Adrenal gland (tissue), 12 donors: ENCODE measurements around the gene VAC14. TPM values are rescaled to one million over a fixed set of nuclear protein-coding genes. Genes with fewer than 3 reads are reported as not detected.
A peak's percentile ranks its signal among the peaks of the same experiment; 100 is the strongest.
"Not testable (repeated sequence)": the region's sequence is repeated elsewhere in the genome, so short reads cannot be mapped to it uniquely, and the experiment has no call there.

ENCODE experiments used
- DNase-seq, 7 donors: peaks; one replicate each; pipeline ENCODE4 v3.0.0-alpha.2; 2019 to 2020
- H3K27ac ChIP-seq, 5 donors: fragments of 200-600 bp; sonication (generic) in 4 of 5; 1 replicate in 3 of 5; 2 replicates in 2 of 5; pipeline versions ENCODE4 v1.5.1 to v1.8.0; 2016 to 2020; ENCODE audit warnings: mild to moderate bottlenecking in 1 of 5
- H3K27me3 ChIP-seq: fragments of 200-600 bp; 2 replicates; pipeline ENCODE4 v1.8.0; 2021
- H3K36me3 ChIP-seq, 2 donors: fragments of 200-600 bp; replicated peaks in 1 of 2; 1 replicate in 1 of 2; 2 replicates in 1 of 2; pipeline versions ENCODE4 v1.5.1 to v1.8.0; 2018 to 2022
- H3K4me1 ChIP-seq, 2 donors: fragments of 200-600 bp; replicated peaks in 1 of 2; 1 replicate in 1 of 2; 2 replicates in 1 of 2; pipeline versions ENCODE4 v1.5.1 to v1.8.0; 2018 to 2021
- H3K4me3 ChIP-seq, 4 donors: fragments of 200-600 bp; sonication (generic) in 3 of 4; one replicate each; pipeline ENCODE4 v1.5.1; 2016 to 2018
- H3K9me3 ChIP-seq, 3 donors: fragments of 200-600 bp; sonication (generic) in 1 of 3; replicated peaks in 1 of 3; 1 replicate in 2 of 3; 2 replicates in 1 of 3; pipeline versions ENCODE4 v1.5.1 to v1.8.0; 2016 to 2021
- CTCF ChIP-seq, 6 experiments: fragments of 450-650 bp in 4 of 6; fragments of 200-600 bp in 2 of 6; sonication (generic) in 1 of 6; IDR thresholded peaks; 1 replicate in 5 of 6; 2 replicates in 1 of 6; pipeline versions ENCODE4 v1.5.1 to v1.8.0; 2016 to 2021; ENCODE audit warnings: antibody characterized with exemption in 6 of 6, mild to moderate bottlenecking in 2 of 6, moderate library complexity in 1 of 6
- POLR2A ChIP-seq, 2 donors: fragments of 450-650 bp; IDR thresholded peaks; one replicate each; pipeline ENCODE4 v1.6.1; 2017; ENCODE audit warnings: antibody characterized with exemption in 2 of 2, mild to moderate bottlenecking in 2 of 2, moderate library complexity in 1 of 2
- WGBS, 4 donors: extraction: QIAGEN DNeasy Blood & Tissue Kit in 2 of 4; methylation state at CpG; one replicate each; pipeline versions ENCODE4 v1.1.5 to v1.1.7; 2013 to 2017; 5-methylcytosine and 5-hydroxymethylcytosine counted together
- intact Hi-C, 2 donors: fragments of 100-400 bp; cut with DNase I; formaldehyde crosslinking; loops; one replicate each; pipeline versions ENCODE4 v1.14.1 to v1.15.0; 2022 to 2023
- polyA plus RNA-seq, 3 donors: library from polyadenylated mRNA; stranded (reverse); fragments of 200-250 nt in 2 of 3; fragments of 350-450 nt in 1 of 3; fragmentation: Illumina TruSeq in 1 of 3; extraction: RNeasy Lipid Tissue Mini Kit (QIAGEN cat#74804) in 1 of 3; gene quantifications; one replicate each; pipeline ENCODE4 v1.2.3, GENCODE V29; 2013 to 2014
- total RNA-seq, 9 donors: library from RNA; depleted of rRNA in 4 of 9; stranded (reverse); fragments of >200 nt in 4 of 9; fragments of 120-200 nt in 1 of 9; fragmentation: NEBNext Ultra II Directional in 1 of 9; extraction: Animal tissue kit (Norgen Biotek cat#: 25700) in 1 of 9; gene quantifications; one replicate each; pipeline versions ENCODE4 v1.1.0 to v1.2.4, GENCODE V29; 2013 to 2023
- donor health status: healthy with polysubstance abuse.
- donor health status: Bipolar disorder and iron deficiency.
- donor health status: DM: yes; HTN: yes; CAD: no.
- donor health status: DM: no; HTN: no; CAD: no.
- donor health status: DM: no; HTN: no; CAD: no.
- donor health status: DM: yes; HTN: yes; CAD: no.

The VAC14 gene
- total and polyA plus RNA-seq, 12 donors = 24.6 to 74.8 (median 50.1) TPM

- Histone ChIP-seq H3K4me1 (peaks cover 28 to 55% of the 10 kb centered on the region in 2 donors), H3K27ac (peak overlapping the region in 3 of 5 donors; percentile 81 to 94 (median 91)), H3K4me3 (no peak overlapping the region), H3K9me3 (no peaks in the 10 kb centered on the region), H3K27me3 (no peaks in the 10 kb centered on the region), H3K36me3 (no peaks in the 10 kb centered on the region)
- DNase-seq = no peak
- no peak for TF ChIP-seq CTCF (IDR thresholded peaks at IDR 0.05)
- no peak for TF ChIP-seq POLR2A (IDR thresholded peaks at IDR 0.05)
- intact Hi-C loops = no loop called here
- WGBS, 4 donors = 58 to 82% (median 73%) methylated on average over 5 to 6 of the region's 6 CpGs
These were observed 55.4 kb downstream of the VAC14 start for GRCh38 chr16:70745536-70746025.

GRCh38 chr16:70744366-70744765, 56.6 kb downstream of the VAC14 start:
- Histone ChIP-seq H3K36me3 (no peaks in the 10 kb centered on the region), H3K27me3 (no peaks in the 10 kb centered on the region), H3K4me3 (no peak overlapping the region), H3K9me3 (no peaks in the 10 kb centered on the region), H3K4me1 (peaks cover 16 to 42% of the 10 kb centered on the region in 2 donors), H3K27ac (no peak overlapping the region)
- peak in 1 of 7 donors; percentile 16 for DNase-seq
- intact Hi-C loops = loop anchor here in 1 of 2 donors (5.0 kb wide), 1 partner anchor 47 kb away; no protein-coding TSS in a partner anchor
- WGBS, 4 donors = 96 to 100% (median 97%) methylated on average over 2 to 9 of the region's 9 CpGs
- TF ChIP-seq CTCF (IDR thresholded peaks at IDR 0.05) (no peak), POLR2A (IDR thresholded peaks at IDR 0.05) (no peak)

GRCh38 chr16:70743791-70744190, 57.2 kb downstream of the VAC14 start:
- Histone ChIP-seq H3K36me3 (no peaks in the 10 kb centered on the region), H3K4me3 (no peak overlapping the region), H3K27me3 (no peaks in the 10 kb centered on the region), H3K9me3 (no peaks in the 10 kb centered on the region), H3K27ac (no peak overlapping the region), H3K4me1 (peaks cover 16 to 41% of the 10 kb centered on the region in 2 donors)
- intact Hi-C loops = loop anchor here in 1 of 2 donors (5.0 kb wide), 1 partner anchor 46 kb away; no protein-coding TSS in a partner anchor
- no peak for DNase-seq
- 75 to 100% (median 80%) methylated on average over 1 to 10 of the region's 10 CpGs for WGBS, 4 donors
- no peak for TF ChIP-seq POLR2A (IDR thresholded peaks at IDR 0.05)
- no peak for TF ChIP-seq CTCF (IDR thresholded peaks at IDR 0.05)

GRCh38 chr16:70742967-70743366, 58.0 kb downstream of the VAC14 start:
- intact Hi-C loops = loop anchor here in 1 of 2 donors (5.0 kb wide), 1 partner anchor 46 kb away; no protein-coding TSS in a partner anchor
- not testable (repeated sequence) for H3K27ac ChIP-seq, H3K4me3 ChIP-seq, H3K36me3 ChIP-seq, DNase-seq, H3K27me3 ChIP-seq, H3K9me3 ChIP-seq
- 94 to 100% (median 96%) methylated on average over 9 of the region's 9 CpGs for WGBS, 4 donors
- H3K4me1 ChIP-seq = peaks cover 20 to 43% of the 10 kb centered on the region in 2 donors

GRCh38 chr16:70741783-70742125, 59.2 kb downstream of the VAC14 start:
- Histone ChIP-seq H3K4me1 (peaks cover 29 to 45% of the 10 kb centered on the region in 2 donors), H3K4me3 (no peak overlapping the region), H3K27ac (peak overlapping the region in 2 of 5 donors; percentile 34 to 77), H3K27me3 (no peaks in the 10 kb centered on the region), H3K36me3 (no peaks in the 10 kb centered on the region), H3K9me3 (no peaks in the 10 kb centered on the region)
- intact Hi-C loops = loop anchor here in 1 of 2 donors (5.0 kb wide), 1 partner anchor 44 kb away; no protein-coding TSS in a partner anchor
- no peak for DNase-seq
- WGBS, 4 donors = 63 to 100% (median 88%) methylated on average over 1 to 9 of the region's 9 CpGs
- TF ChIP-seq CTCF (IDR thresholded peaks at IDR 0.05) (no peak), POLR2A (IDR thresholded peaks at IDR 0.05) (no peak)
